Dendritic cell treated with granulocyte-macrophage colony-stimulating factor and Interleukin-4, amounts not matched to agents 40 ng/mL and 50 ng/mL, for 4 days (primary cell): Measurements from ENCODE around the gene FEM1B.

ENCODE experiments used
- H3K27ac Mint-ChIP-seq: one replicate; pipeline ENCODE4 v1.8.0; 2022; ENCODE audit warnings: mild to moderate bottlenecking, mixed read lengths
- H3K27me3 Mint-ChIP-seq: one replicate; pipeline ENCODE4 v1.8.0; 2022; ENCODE audit warnings: mild to moderate bottlenecking, mixed read lengths
- H3K36me3 Mint-ChIP-seq: one replicate; pipeline ENCODE4 v1.8.0; 2022; ENCODE audit warnings: low read depth, mixed read lengths
- H3K4me1 Mint-ChIP-seq: one replicate; pipeline ENCODE4 v1.8.0; 2022; ENCODE audit warnings: low read depth, mixed read lengths
- H3K4me3 Mint-ChIP-seq: one replicate; pipeline ENCODE4 v1.8.0; 2022; ENCODE audit warnings: mild to moderate bottlenecking, moderate library complexity, mixed read lengths
- H3K9me3 Mint-ChIP-seq: one replicate; pipeline ENCODE4 v1.8.0; 2022; ENCODE audit warnings: mixed read lengths
- intact Hi-C: fragments of 100-400 bp; cut with micrococcal nuclease; formaldehyde crosslinking; loops from one replicate; pipeline ENCODE4 v1.15.0; 2022

FEM1B gene

GRCh38 chr15:68268405-68268804, 9.1 kb upstream of the FEM1B start:
- H3K36me3 Mint-ChIP-seq = no peaks in the 10 kb centered on the region
- intact Hi-C loops = no loop called here
- peaks cover 21% of the 10 kb centered on the region for H3K27me3 Mint-ChIP-seq
- H3K27ac Mint-ChIP-seq = no peak overlapping the region
- H3K4me1 Mint-ChIP-seq = no peaks in the 10 kb centered on the region
- no peaks in the 10 kb centered on the region for H3K9me3 Mint-ChIP-seq
- no peak overlapping the region for H3K4me3 Mint-ChIP-seq

- intact Hi-C loops = no loop called here
- no peak overlapping the region for H3K4me3 Mint-ChIP-seq
- H3K9me3 Mint-ChIP-seq = no peaks in the 10 kb centered on the region
- peaks cover 10% of the 10 kb centered on the region for H3K27me3 Mint-ChIP-seq
- peaks cover 17% of the 10 kb centered on the region for H3K4me1 Mint-ChIP-seq
- no peak overlapping the region for H3K27ac Mint-ChIP-seq
- no peaks in the 10 kb centered on the region for H3K36me3 Mint-ChIP-seq
Observed at GRCh38 chr15:68271854-68272471, 5.6 kb upstream of the FEM1B start.

DNA sequence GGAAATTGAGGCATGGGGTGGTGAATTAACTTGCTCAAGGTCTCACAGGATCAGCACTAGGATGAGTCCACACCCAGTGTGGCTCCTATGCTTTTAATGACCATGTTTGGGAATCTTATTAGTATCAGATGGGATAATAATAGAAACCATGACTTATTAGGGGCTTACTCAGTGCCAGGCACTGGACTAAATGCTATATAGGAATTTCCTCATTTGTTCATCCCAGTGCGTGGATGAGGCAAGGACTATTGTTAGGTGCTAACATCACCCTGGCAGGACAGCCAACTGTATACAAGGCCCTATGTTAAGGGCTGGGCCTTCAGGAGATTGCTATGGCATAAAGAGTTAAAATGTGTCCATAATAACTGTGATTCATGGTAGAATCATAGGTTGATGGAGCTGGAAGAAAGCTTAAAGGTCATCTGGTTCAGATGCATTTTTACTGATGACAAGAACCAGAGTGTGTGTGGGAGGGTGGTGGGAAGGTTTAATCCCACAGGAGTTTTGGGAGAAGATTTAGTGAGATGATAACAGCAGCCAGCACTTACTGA, 4.7 kb upstream of the FEM1B start:
- H3K27ac Mint-ChIP-seq = no peak overlapping the region
- intact Hi-C loops = no loop called here

GRCh38 chr15:68274201-68274848, 3.2 kb upstream of the FEM1B start:
- Mint-ChIP-seq H3K27me3 (peaks cover 2% of the 10 kb centered on the region), H3K4me3 (no peak overlapping the region), H3K27ac (no peak overlapping the region), H3K9me3 (no peaks in the 10 kb centered on the region), H3K4me1 (peaks cover 29% of the 10 kb centered on the region), H3K36me3 (peaks cover 22% of the 10 kb centered on the region)
- intact Hi-C loops = no loop called here

More for the DNA sequence above, 4.7 kb upstream of the FEM1B start:
- Mint-ChIP-seq H3K9me3 (no peaks in the 10 kb centered on the region), H3K4me1 (peaks cover 22% of the 10 kb centered on the region), H3K4me3 (no peak overlapping the region), H3K36me3 (peaks cover 7% of the 10 kb centered on the region), H3K27me3 (peaks cover 4% of the 10 kb centered on the region)

GRCh38 chr15:68275165-68275746, 2.3 kb upstream of the FEM1B start:
- Mint-ChIP-seq H3K27ac (peak overlapping the region; percentile 96), H3K36me3 (peaks cover 31% of the 10 kb centered on the region), H3K4me1 (peaks cover 36% of the 10 kb centered on the region), H3K9me3 (no peaks in the 10 kb centered on the region), H3K4me3 (no peak overlapping the region), H3K27me3 (no peaks in the 10 kb centered on the region)
- intact Hi-C loops = no loop called here

DNA sequence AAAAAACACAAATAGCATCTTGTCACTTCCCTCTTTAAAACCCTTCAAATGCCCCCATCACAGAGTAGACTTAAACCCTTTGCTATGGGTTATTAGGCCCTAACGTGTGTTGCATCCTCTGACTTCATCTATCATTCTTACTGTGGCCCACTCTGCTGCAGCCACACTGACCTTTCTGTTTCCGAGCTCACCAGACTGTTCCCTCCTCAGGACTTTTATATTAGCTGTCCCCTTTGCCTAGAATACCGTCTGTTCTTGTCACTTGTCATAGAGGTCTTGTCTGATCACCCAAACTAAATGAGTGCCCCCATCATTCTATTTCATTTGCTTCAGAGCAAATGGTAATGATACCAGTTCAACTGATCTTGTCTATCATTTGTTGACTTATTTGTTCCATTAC, 877 bp upstream of the FEM1B start:
- Mint-ChIP-seq H3K4me1 (peaks cover 49% of the 10 kb centered on the region), H3K36me3 (peaks cover 38% of the 10 kb centered on the region), H3K4me3 (peak overlapping the region; percentile 98), H3K27me3 (no peaks in the 10 kb centered on the region), H3K27ac (peak overlapping the region; percentile 96), H3K9me3 (no peaks in the 10 kb centered on the region)
- intact Hi-C loops = no loop called here

DNA sequence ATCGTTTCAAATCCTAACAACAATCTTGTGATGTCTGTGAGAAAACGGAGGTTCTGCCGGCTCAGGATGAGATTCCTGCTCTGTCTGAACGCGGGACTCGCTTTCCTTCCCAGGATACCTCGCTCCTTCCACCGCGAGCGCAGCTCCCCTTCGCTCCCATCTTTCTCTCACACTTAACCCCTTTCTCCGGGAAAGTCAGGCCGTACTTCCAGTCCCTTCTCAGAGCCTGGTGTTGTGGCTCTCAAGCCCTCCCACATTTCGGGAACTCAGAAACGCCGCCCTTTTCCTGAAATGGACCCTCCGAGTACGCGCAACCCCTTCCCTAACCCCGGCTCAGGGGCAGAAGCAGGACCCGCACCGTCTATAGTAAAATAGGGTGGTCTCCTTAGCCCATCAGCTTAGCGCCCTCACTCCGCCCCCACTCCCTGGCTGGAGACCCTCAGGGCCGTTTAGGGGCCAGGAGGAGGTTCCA, 378 bp upstream of the FEM1B start:
- Mint-ChIP-seq H3K27ac (peak overlapping the region; percentile 96), H3K9me3 (no peaks in the 10 kb centered on the region), H3K27me3 (no peaks in the 10 kb centered on the region), H3K4me3 (peak overlapping the region; percentile 98), H3K36me3 (peaks cover 43% of the 10 kb centered on the region), H3K4me1 (peaks cover 54% of the 10 kb centered on the region)
- intact Hi-C loops = no loop called here

DNA sequence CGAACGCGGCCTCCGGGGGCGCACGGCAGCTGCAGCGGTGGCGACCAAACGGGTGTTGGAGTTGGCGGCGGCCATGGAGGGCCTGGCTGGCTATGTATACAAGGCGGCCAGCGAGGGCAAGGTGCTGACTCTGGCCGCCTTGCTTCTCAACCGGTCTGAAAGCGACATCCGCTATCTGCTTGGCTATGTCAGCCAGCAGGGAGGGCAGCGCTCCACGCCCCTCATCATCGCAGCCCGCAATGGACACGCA, 725 bp downstream of the FEM1B start:
- Mint-ChIP-seq H3K27me3 (no peaks in the 10 kb centered on the region), H3K27ac (peak overlapping the region; percentile 96), H3K4me1 (peaks cover 56% of the 10 kb centered on the region), H3K36me3 (peaks cover 44% of the 10 kb centered on the region), H3K9me3 (no peaks in the 10 kb centered on the region), H3K4me3 (peak overlapping the region; percentile 98)
- intact Hi-C loops = loop anchor here (2.0 kb wide), 1 partner anchor 21 kb away; no protein-coding TSS in a partner anchor

GRCh38 chr15:68278595-68279405, 1.3 kb downstream of the FEM1B start:
- Mint-ChIP-seq H3K27ac (peak overlapping the region; percentile 96), H3K36me3 (peaks cover 44% of the 10 kb centered on the region), H3K27me3 (no peaks in the 10 kb centered on the region), H3K4me3 (peak overlapping the region; percentile 98), H3K4me1 (peaks cover 60% of the 10 kb centered on the region), H3K9me3 (no peaks in the 10 kb centered on the region)
- intact Hi-C loops = loop anchor here (2.0 kb wide), 1 partner anchor 22 kb away; no protein-coding TSS in a partner anchor

DNA sequence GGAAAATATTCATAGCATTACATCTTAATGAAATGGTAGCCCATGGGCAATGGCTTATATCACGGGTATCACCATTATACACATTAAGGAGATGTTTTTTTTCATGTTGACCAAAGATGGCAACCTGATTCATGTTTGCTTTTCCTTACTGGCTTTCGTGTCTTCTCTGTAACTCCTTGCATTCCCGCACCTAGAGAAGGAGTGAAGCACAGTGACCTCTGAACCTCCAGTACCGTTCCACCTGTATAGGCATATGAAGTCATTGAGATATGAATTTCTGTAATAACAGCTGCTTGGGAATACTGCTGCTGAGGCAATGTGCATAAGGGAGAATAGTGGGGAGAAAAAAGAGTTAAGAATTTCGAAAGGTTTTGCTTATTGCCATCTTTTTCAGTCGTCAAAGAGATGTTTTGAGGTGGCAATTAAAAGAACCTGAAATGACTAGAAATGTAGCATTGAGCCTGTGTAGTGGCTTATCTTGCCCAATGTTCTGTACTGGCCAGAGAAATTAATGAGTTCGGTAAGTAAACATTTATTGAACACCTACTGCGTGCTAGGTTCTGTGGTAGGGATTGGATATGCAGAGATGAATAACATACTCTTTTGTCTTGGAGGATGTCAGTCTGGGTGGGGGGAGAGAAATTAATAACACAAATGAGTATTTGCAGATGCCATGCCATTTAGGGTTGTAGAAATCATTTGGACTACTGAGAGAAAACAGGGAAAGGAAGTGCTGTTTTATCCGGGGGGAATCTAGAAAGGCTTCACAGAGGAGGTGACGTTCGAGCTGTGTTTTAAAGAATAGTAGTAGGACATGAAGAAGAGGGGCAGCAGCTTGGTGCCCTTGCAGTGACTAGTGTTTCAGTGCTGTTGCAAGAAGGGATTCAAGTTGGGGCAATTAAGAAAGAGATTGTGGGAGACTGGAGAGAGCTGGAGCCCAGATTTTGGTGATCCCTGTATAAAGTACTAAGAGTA, 2.5 kb downstream of the FEM1B start:
- Mint-ChIP-seq H3K27me3 (no peaks in the 10 kb centered on the region), H3K36me3 (peaks cover 52% of the 10 kb centered on the region), H3K9me3 (no peaks in the 10 kb centered on the region), H3K4me1 (peaks cover 68% of the 10 kb centered on the region), H3K4me3 (peak overlapping the region; percentile 98), H3K27ac (peak overlapping the region; percentile 96)
- intact Hi-C loops = loop anchor here (2.0 kb wide), 1 partner anchor 23 kb away; no protein-coding TSS in a partner anchor

DNA sequence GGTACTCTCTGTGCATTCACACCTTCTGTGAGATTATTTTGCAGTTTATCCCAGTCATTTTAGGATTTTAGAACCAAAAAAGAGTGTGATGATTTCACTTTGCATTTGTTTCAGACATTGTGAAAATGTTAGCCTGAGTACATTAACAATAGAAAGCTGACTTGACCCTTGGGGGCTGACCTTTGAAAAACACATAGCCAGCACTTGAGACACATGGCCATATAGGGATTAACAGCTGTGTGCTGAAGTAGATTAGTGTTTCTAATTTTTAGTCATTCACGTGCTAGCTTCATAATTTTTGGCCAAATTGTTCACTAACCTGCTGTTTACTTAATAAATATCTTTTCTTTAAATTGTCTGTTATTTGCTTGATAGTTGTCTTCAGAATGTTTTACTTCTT, 3.5 kb downstream of the FEM1B start:
- Mint-ChIP-seq H3K9me3 (no peaks in the 10 kb centered on the region), H3K4me1 (peaks cover 69% of the 10 kb centered on the region), H3K4me3 (no peak overlapping the region), H3K27ac (peak overlapping the region; percentile 82), H3K36me3 (peaks cover 62% of the 10 kb centered on the region), H3K27me3 (no peaks in the 10 kb centered on the region)
- intact Hi-C loops = no loop called here

GRCh38 chr15:68283401-68283800, 5.9 kb downstream of the FEM1B start:
- Mint-ChIP-seq H3K27me3 (no peaks in the 10 kb centered on the region), H3K9me3 (no peaks in the 10 kb centered on the region), H3K27ac (no peak overlapping the region), H3K4me3 (no peak overlapping the region), H3K36me3 (peaks cover 72% of the 10 kb centered on the region), H3K4me1 (peaks cover 64% of the 10 kb centered on the region)
- intact Hi-C loops = no loop called here
